Cardiac muscle cell (in vitro differentiated cells and primary cell): ENCODE measurements around the gene FAM8A1. TPM values are rescaled to one million over a fixed set of nuclear protein-coding genes. Genes with fewer than 3 reads are reported as not detected.

Source experiments
- DNase-seq, 2 donors: peaks; one replicate each; pipeline versions ENCODE4 v3.0.0 to v3.0.0-alpha.2; 2010 to 2017; ENCODE audit warnings: low read depth in 1 of 2, low spot score in 1 of 2
- H3K27ac ChIP-seq: fragments of 200-600 bp; sonication (generic); 2 replicates; pipeline ENCODE4 v1.5.1; 2016
- H3K27me3 ChIP-seq: fragments of 200-600 bp; sonication (generic); 2 replicates; pipeline ENCODE4 v1.6.0; 2016; ENCODE audit warnings: control low read depth
- H3K36me3 ChIP-seq: fragments of 200-600 bp; sonication (generic); 2 replicates; pipeline ENCODE4 v1.5.1; 2016; ENCODE audit warnings: control low read depth
- H3K4me1 ChIP-seq: fragments of 200-600 bp; sonication (generic); 2 replicates; pipeline ENCODE4 v1.8.1; 2017; ENCODE audit warnings: low read depth, mild to moderate bottlenecking, mixed run types
- H3K4me3 ChIP-seq: fragments of 200-600 bp; sonication (generic); 2 replicates; pipeline ENCODE4 v1.5.1; 2016; ENCODE audit warnings: mild to moderate bottlenecking
- H3K9me3 ChIP-seq: fragments of 200-600 bp; sonication (generic); 2 replicates; pipeline ENCODE4 v1.5.1; 2017; ENCODE audit warnings: low read depth, mild to moderate bottlenecking, control low read depth
- polyA plus RNA-seq: library from polyadenylated mRNA; unstranded; fragments of >200 nt; fragmentation: Nextera tagmentation; extraction: Ambion mirVana; gene quantifications from 2 replicates; pipeline ENCODE4 v1.2.1, GENCODE V29; 2016
- total RNA-seq: library from RNA; depleted of rRNA; stranded (reverse); fragments of >200 nt; gene quantifications from 2 replicates; pipeline ENCODE4 v1.2.3, GENCODE V29; 2016
- TF ChIP-seq, protein P1 (sequence below): IDR thresholded peaks from 2 replicates; pipeline ENCODE4 v1.5.1; 2012; ENCODE audit warnings: low read depth, mild to moderate bottlenecking, low read length

Gene FAM8A1, protein sequence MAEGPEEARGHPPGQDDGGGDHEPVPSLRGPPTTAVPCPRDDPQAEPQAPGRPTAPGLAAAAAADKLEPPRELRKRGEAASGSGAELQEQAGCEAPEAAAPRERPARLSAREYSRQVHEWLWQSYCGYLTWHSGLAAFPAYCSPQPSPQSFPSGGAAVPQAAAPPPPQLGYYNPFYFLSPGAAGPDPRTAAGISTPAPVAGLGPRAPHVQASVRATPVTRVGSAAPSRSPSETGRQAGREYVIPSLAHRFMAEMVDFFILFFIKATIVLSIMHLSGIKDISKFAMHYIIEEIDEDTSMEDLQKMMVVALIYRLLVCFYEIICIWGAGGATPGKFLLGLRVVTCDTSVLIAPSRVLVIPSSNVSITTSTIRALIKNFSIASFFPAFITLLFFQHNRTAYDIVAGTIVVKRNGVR
- 22.4 and 31.9 TPM in 2 replicates for total RNA-seq
- 18.7 and 26.5 TPM in 2 replicates for polyA plus RNA-seq

DNA sequence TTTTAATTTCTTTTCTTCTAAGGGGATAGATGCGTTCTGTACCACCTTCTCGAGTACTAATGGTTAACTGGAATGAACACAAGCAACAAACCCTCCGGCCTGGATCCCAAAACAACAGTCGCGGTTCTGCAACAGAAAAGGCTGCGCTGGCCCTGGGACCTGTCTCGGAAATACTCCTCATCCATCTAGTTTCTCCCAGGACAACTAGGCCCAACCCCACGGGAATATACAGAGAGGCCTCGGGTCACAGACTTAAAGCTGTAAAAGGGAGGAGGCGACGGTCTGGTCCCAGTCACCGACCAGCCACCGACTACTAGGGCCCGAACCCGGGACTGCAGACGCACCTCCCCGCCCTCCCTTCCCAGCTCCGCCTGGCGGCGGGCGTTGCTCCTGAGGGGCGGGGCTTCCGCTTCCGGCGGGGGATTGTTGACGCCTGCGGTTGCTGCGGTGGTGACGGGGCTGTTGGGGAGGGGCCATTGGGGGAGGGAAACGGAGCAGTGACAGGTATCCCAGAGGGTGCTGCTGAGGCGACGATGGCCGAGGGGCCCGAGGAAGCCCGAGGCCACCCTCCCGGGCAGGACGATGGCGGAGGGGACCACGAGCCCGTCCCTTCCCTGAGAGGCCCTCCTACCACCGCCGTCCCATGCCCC lies at the start of gene FAM8A1:
Gene FAM8A1 (plus strand): TSS at position 426 of the 650 bp plus-strand sequence. CDS start 108 bp downstream, at position 534.
- TF ChIP-seq, protein P1, sequence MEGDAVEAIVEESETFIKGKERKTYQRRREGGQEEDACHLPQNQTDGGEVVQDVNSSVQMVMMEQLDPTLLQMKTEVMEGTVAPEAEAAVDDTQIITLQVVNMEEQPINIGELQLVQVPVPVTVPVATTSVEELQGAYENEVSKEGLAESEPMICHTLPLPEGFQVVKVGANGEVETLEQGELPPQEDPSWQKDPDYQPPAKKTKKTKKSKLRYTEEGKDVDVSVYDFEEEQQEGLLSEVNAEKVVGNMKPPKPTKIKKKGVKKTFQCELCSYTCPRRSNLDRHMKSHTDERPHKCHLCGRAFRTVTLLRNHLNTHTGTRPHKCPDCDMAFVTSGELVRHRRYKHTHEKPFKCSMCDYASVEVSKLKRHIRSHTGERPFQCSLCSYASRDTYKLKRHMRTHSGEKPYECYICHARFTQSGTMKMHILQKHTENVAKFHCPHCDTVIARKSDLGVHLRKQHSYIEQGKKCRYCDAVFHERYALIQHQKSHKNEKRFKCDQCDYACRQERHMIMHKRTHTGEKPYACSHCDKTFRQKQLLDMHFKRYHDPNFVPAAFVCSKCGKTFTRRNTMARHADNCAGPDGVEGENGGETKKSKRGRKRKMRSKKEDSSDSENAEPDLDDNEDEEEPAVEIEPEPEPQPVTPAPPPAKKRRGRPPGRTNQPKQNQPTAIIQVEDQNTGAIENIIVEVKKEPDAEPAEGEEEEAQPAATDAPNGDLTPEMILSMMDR = peak; percentile 44
- peak within 1 kb of the TSS; percentile 94 for H3K27ac ChIP-seq
- H3K36me3 ChIP-seq = peaks cover 7% of the 10 kb centered on the region

DNA sequence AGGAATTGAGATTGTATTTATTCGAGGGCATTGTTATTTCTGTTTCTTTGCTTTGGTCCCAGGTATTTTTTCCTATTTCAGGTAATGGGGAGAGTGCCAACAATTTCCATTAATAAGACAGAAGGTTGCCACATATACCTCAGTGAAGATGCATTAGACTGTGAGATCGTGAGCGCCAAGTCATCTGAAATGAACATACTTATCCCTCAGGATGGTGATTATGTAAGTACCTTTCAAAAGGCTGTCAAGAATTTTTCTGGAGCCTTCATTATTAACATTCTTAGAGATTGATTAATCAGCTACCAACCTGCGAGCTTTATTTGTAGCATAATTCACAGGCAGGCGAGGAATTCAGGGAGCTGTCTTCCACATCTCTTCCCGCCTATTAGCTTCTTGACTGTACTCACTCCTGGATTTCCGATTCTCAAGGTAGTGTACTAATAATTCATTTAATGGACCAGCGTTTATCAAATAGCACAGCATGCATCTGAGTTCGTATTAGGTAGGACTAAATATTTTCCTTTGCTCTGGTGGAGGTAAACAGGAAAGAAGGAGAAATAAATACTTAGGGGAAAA lies 48.6 kb upstream of the FAM8A1 start:
- Histone ChIP-seq H3K9me3 (no peaks in the 10 kb centered on the region), H3K36me3 (peaks cover 39% of the 10 kb centered on the region), H3K4me3 (no peak overlapping the region), H3K27me3 (no peaks in the 10 kb centered on the region), H3K27ac (peak overlapping the region; percentile 36), H3K4me1 (no peaks in the 10 kb centered on the region)
- TF ChIP-seq, protein P1 = no peak
- no peak for DNase-seq

More for the DNA sequence above, at the start of gene FAM8A1:
- Histone ChIP-seq H3K4me3 (peak within 1 kb of the TSS; percentile 79), H3K9me3 (no peaks in the 10 kb centered on the region), H3K27me3 (no peaks in the 10 kb centered on the region), H3K4me1 (peaks cover 14% of the 10 kb centered on the region)
- DNase-seq = peak; percentile 90 to 94

DNA sequence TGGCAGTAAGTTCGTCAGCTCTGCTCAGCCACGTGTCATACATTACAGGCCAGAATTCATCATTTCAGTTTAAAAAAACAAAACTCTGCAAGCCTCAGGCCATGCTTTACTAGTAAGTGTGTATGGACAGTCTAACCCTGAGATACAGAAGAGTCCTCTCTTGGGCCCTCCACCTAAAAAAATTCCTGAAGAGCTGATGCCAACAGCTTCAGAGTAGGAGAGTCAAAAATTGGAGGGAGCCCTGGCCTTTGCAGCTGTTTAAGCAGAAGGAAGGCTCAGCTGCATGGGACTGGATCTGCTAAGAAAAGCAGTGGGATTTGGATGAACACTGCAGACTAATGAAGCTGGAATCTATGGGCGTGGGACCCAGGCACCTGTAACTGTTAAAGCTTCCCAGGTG lies 47.2 kb upstream of the FAM8A1 start:
- DNase-seq = no peak
- Histone ChIP-seq H3K36me3 (peaks cover 45% of the 10 kb centered on the region), H3K27ac (no peak overlapping the region), H3K4me3 (no peak overlapping the region), H3K9me3 (no peaks in the 10 kb centered on the region), H3K27me3 (no peaks in the 10 kb centered on the region), H3K4me1 (no peaks in the 10 kb centered on the region)
- TF ChIP-seq, protein P1 = no peak

DNA sequence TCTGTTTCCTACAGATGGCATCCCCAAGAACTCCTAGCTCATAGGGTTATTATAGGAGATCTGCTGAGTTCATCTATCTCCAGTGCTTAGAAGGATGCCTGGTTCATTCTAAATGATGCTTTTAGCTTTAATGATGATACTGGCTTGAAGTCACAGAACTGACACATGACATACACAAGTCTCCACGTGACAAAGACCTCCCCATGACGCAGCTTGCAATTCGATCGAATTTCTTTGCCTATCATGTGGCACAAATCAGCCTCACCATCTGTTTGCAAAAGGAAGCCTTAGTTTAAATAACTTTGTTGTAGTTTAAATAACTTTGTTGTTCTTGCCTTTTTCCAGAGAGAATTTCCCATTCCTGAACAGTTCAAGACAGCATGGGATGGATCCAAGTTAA lies 44.1 kb upstream of the FAM8A1 start:
- Histone ChIP-seq H3K27me3 (no peaks in the 10 kb centered on the region), H3K27ac (no peak overlapping the region), H3K36me3 (peaks cover 34% of the 10 kb centered on the region), H3K4me1 (no peaks in the 10 kb centered on the region), H3K4me3 (no peak overlapping the region), H3K9me3 (no peaks in the 10 kb centered on the region)
- TF ChIP-seq, protein P1 = no peak
- no peak for DNase-seq

DNA sequence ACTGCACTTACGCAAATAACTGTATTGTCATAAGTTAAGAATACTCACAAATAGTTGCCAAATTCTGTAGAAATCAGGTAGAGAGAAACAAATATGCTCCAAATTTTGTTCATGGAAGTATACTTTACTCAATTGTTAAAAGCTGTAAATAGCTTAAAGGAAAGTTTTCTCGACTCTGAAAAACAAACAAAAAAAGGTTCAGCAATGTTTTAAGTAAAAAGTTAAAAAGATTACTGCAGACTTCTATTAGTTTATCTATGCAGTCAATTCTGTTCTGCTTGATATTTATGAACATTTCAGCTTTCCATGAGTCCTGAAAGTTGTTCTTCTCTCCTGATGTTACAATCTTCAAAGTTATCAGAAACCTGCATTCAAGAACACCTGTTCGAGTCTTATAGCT lies 37.5 kb upstream of the FAM8A1 start:
- no peaks in the 10 kb centered on the region for H3K4me1 ChIP-seq
- H3K36me3 ChIP-seq = no peaks in the 10 kb centered on the region
- no peaks in the 10 kb centered on the region for H3K27me3 ChIP-seq
- TF ChIP-seq, protein P1 = no peak
- DNase-seq = no peak
- H3K4me3 ChIP-seq = no peak overlapping the region
- no peak overlapping the region for H3K27ac ChIP-seq
- peaks cover 6% of the 10 kb centered on the region for H3K9me3 ChIP-seq
